BLaER1 treated with 17β-estradiol and CSF1 and Interleukin-3, amounts not matched to agents 10 nM and 100 nM (cell line): ENCODE data around the gene KCTD19.
"Not testable (repeated sequence)": the region's sequence is repeated elsewhere in the genome, so short reads cannot be mapped to it uniquely, and the experiment has no call there.

Source experiments
- H3K27ac ChIP-seq, 11 experiments: shearing (Covaris generic); formaldehyde crosslinking; 2 replicates each; pipeline ENCODE4 v1.8.1; 2022
- H3K27me3 ChIP-seq, 11 experiments: shearing (Covaris generic); formaldehyde crosslinking; 2 replicates each; pipeline ENCODE4 v1.8.1; 2022
- H3K36me3 ChIP-seq, 11 experiments: shearing (Covaris generic); formaldehyde crosslinking; 2 replicates each; pipeline ENCODE4 v1.8.1; 2022
- H3K4me1 ChIP-seq, 10 experiments: shearing (Covaris generic); formaldehyde crosslinking; 2 replicates each; pipeline ENCODE4 v1.8.1; 2022
- H3K4me2 ChIP-seq, 11 experiments: shearing (Covaris generic); formaldehyde crosslinking; 2 replicates each; pipeline ENCODE4 v1.8.1; 2022
- H3K4me3 ChIP-seq, 10 experiments: shearing (Covaris generic); formaldehyde crosslinking; 2 replicates each; pipeline ENCODE4 v1.8.1; 2022
- H3K9ac ChIP-seq, 11 experiments: shearing (Covaris generic); formaldehyde crosslinking; 2 replicates each; pipeline ENCODE4 v1.8.1; 2022
- H3K9me3 ChIP-seq, 11 experiments: shearing (Covaris generic); formaldehyde crosslinking; replicated peaks in 1 of 11; 2 replicates each; pipeline ENCODE4 v1.8.1; 2022
- H4K20me1 ChIP-seq, 11 experiments: shearing (Covaris generic); formaldehyde crosslinking; 2 replicates each; pipeline ENCODE4 v1.8.1; 2022
- Cebpa-rat ChIP-seq, 11 experiments: shearing (Covaris generic); IDR thresholded peaks; 2 replicates each; pipeline ENCODE4 v1.8.1; 2022

KCTD19 gene

GRCh38 chr16:67326472-67327309 is at the start of gene KCTD19, which contains the start of gene LRRC36:
Gene KCTD19, minus strand, starts transcription at chr16:67326741. Its CDS starts 34 bp downstream, at chr16:67326707.
Gene LRRC36, plus strand, starts transcription at chr16:67326815. Its CDS starts 48 bp downstream, at chr16:67326863.
- no peak within 1 kb of the TSS for H3K4me3 ChIP-seq
- no peaks in the 10 kb centered on the region for H4K20me1 ChIP-seq
- peaks cover 0 to 4% (median 0%) of the 10 kb centered on the region in 11 experiments; a peak in 1 of 22 replicates for H3K9me3 ChIP-seq
- H3K27me3 ChIP-seq, result no peaks in the 10 kb centered on the region
- peak within 1 kb of the TSS in 4 of 11 experiments; percentile 25 to 68 (median 48); a peak in 5 of 22 replicates for H3K4me2 ChIP-seq
- H3K36me3 ChIP-seq, result no peaks in the 10 kb centered on the region
- no peak within 1 kb of the TSS for H3K9ac ChIP-seq
- peaks cover 0 to 13% (median 4%) of the 10 kb centered on the region in 10 experiments; a peak in 8 of 20 replicates for H3K4me1 ChIP-seq
- no peak within 1 kb of the TSS for H3K27ac ChIP-seq
- TF ChIP-seq Cebpa-rat (IDR thresholded peaks at IDR 0.05), result no peak

GRCh38 chr16:67376012-67376411 is 49.5 kb upstream of the KCTD19 start:
- not testable (repeated sequence) for H3K4me2 ChIP-seq, H3K4me3 ChIP-seq, H4K20me1 ChIP-seq, H3K36me3 ChIP-seq, H3K9me3 ChIP-seq, H3K9ac ChIP-seq, H3K27me3 ChIP-seq, H3K27ac ChIP-seq
- H3K4me1 ChIP-seq, result peaks cover 0 to 20% (median 8%) of the 10 kb centered on the region in 10 experiments; a peak in 12 of 20 replicates

- H3K27ac ChIP-seq, result no peak overlapping the region
- H3K27me3 ChIP-seq, result no peaks in the 10 kb centered on the region
- H3K4me1 ChIP-seq, result peaks cover 0 to 20% (median 8%) of the 10 kb centered on the region in 10 experiments; a peak in 12 of 20 replicates
- H3K9ac ChIP-seq, result no peak overlapping the region
- no peak overlapping the region for H3K4me3 ChIP-seq
- H3K36me3 ChIP-seq, result no peaks in the 10 kb centered on the region
- H4K20me1 ChIP-seq, result no peaks in the 10 kb centered on the region
- TF ChIP-seq Cebpa-rat (IDR thresholded peaks at IDR 0.05), result no peak
- H3K4me2 ChIP-seq, result no peak overlapping the region
- H3K9me3 ChIP-seq, result peaks cover 0 to 10% (median 5%) of the 10 kb centered on the region in 11 experiments; a peak in 11 of 22 replicates
Measured at GRCh38 chr16:67372664-67373063, 46.1 kb upstream of the KCTD19 start.

GRCh38 chr16:67370661-67371060 is 44.1 kb upstream of the KCTD19 start:
- Histone ChIP-seq H3K9ac (no peak overlapping the region), H3K27me3 (no peaks in the 10 kb centered on the region), H3K36me3 (no peaks in the 10 kb centered on the region), H3K4me1 (peaks cover 0 to 27% (median 11%) of the 10 kb centered on the region in 10 experiments; a peak in 12 of 20 replicates), H3K27ac (no peak overlapping the region), H3K4me3 (no peak overlapping the region), H3K9me3 (peaks cover 0 to 10% (median 5%) of the 10 kb centered on the region in 11 experiments; a peak in 11 of 22 replicates), H3K4me2 (no peak overlapping the region), H4K20me1 (no peaks in the 10 kb centered on the region)
- no peak for TF ChIP-seq Cebpa-rat (IDR thresholded peaks at IDR 0.05)

GRCh38 chr16:67364600-67365235 is 38.2 kb upstream of the KCTD19 start:
- peak overlapping the region in 7 of 11 experiments; percentile 18 to 79 (median 54); a peak in 11 of 22 replicates for H3K27ac ChIP-seq
- no peaks in the 10 kb centered on the region for H3K36me3 ChIP-seq
- H3K4me3 ChIP-seq, result peak overlapping the region in 1 of 10 experiments; percentile 16; a peak in 1 of 20 replicates
- no peaks in the 10 kb centered on the region for H3K27me3 ChIP-seq
- peaks cover 7 to 34% (median 18%) of the 10 kb centered on the region in 10 experiments; a peak in 17 of 20 replicates for H3K4me1 ChIP-seq
- TF ChIP-seq Cebpa-rat (IDR thresholded peaks at IDR 0.05), result no peak
- no peaks in the 10 kb centered on the region for H4K20me1 ChIP-seq
- H3K9ac ChIP-seq, result peak overlapping the region in 4 of 11 experiments; percentile 36 to 63 (median 52); a peak in 6 of 22 replicates
- H3K9me3 ChIP-seq, result peaks cover 0 to 8% (median 2%) of the 10 kb centered on the region in 11 experiments; a peak in 11 of 22 replicates
- H3K4me2 ChIP-seq, result peak overlapping the region; percentile 6 to 77 (median 46); a peak in 16 of 22 replicates

- Histone ChIP-seq H3K36me3 (no peaks in the 10 kb centered on the region), H4K20me1 (no peaks in the 10 kb centered on the region), H3K27me3 (no peaks in the 10 kb centered on the region), H3K9ac (no peak overlapping the region), H3K4me3 (no peak overlapping the region), H3K4me2 (no peak overlapping the region), H3K4me1 (peaks cover 7 to 31% (median 16%) of the 10 kb centered on the region in 10 experiments; a peak in 17 of 20 replicates), H3K27ac (no peak overlapping the region), H3K9me3 (no peaks in the 10 kb centered on the region)
- TF ChIP-seq Cebpa-rat (IDR thresholded peaks at IDR 0.05), result no peak
Measured at GRCh38 chr16:67361038-67361437, 34.5 kb upstream of the KCTD19 start.

GRCh38 chr16:67359540-67360269 is 33.2 kb upstream of the KCTD19 start:
- H3K9ac ChIP-seq, H4K20me1 ChIP-seq, H3K4me3 ChIP-seq, H3K4me2 ChIP-seq, H3K27ac ChIP-seq, H3K27me3 ChIP-seq, H3K36me3 ChIP-seq, H3K9me3 ChIP-seq: not testable (repeated sequence)
- peaks cover under 1 to 19% (median 5%) of the 10 kb centered on the region in 10 experiments; a peak in 16 of 20 replicates for H3K4me1 ChIP-seq

- Histone ChIP-seq H3K36me3 (no peaks in the 10 kb centered on the region), H3K4me2 (no peak overlapping the region), H3K4me1 (peaks cover 0 to 6% (median 0%) of the 10 kb centered on the region in 10 experiments; a peak in 1 of 20 replicates), H3K4me3 (no peak overlapping the region), H3K9ac (no peak overlapping the region), H4K20me1 (no peaks in the 10 kb centered on the region), H3K27me3 (no peaks in the 10 kb centered on the region), H3K9me3 (no peaks in the 10 kb centered on the region), H3K27ac (no peak overlapping the region)
- no peak for TF ChIP-seq Cebpa-rat (IDR thresholded peaks at IDR 0.05)
Measured at GRCh38 chr16:67357561-67357960, 31.0 kb upstream of the KCTD19 start.
